HepG2 (cell line): Measurements from ENCODE around the gene PANK2. TPM values are rescaled to one million over a fixed set of nuclear protein-coding genes. Genes with fewer than 3 reads are reported as not detected.

Source experiments
- ATAC-seq: fragments of 200-7000 bp; cut with Tn5 transposase; 3 replicates; pipeline ENCODE4 v1.9.1; 2020; ENCODE audit warnings: mild to moderate bottlenecking, moderate library complexity
- BruUV-seq: library from RNA; stranded (reverse); fragments of 400-500 nt; replicated peaks from 2 replicates; lab custom pipeline; 2021; lab: Mats Ljungman, UMichigan
- CTCF ChIA-PET: fragments of 300-600 bp; formaldehyde crosslinking; extraction: SDS; loops from one replicate; lab custom pipeline; 2021; ENCODE audit warnings: low total read pairs, inconsistent platforms, low intra/inter-chr PET ratio; lab: Yijun Ruan, JAX
- POLR2A ChIA-PET: fragments of 350-600 bp; sonication (Branson Sonifier 250); formaldehyde crosslinking; loops from one replicate; lab custom pipeline; 2020; ENCODE audit warnings: antibody characterized with exemption, inconsistent platforms; lab: Yijun Ruan, JAX
- DNase-seq: peaks from one replicate; pipeline ENCODE4 v3.0.0-alpha.2; 2015; ENCODE audit warnings: low spot score
- FAIRE-seq: peaks from 3 replicates; lab custom pipeline; 2011; peaks lifted over from hg19 to GRCh38; lab: Jason Lieb, UNC
- H2AFZ ChIP-seq: one replicate; pipeline ENCODE4 v1.6.1; 2011; ENCODE audit warnings: low read length, inconsistent platforms
- H3K27ac ChIP-seq: fragments of 300-600 bp; 3 replicates; pipeline ENCODE4 v1.8.0; 2011; ENCODE audit warnings: mixed run types, mild to moderate bottlenecking, mixed read lengths, low read length, inconsistent platforms; ENCODE audit not compliant: insufficient read depth; ENCODE audit errors: extremely low read length
- H3K27me3 ChIP-seq, 2 experiments: fragments of 200-600 bp in 1 of 2; 2 replicates in 1 of 2; 3 replicates in 1 of 2; pipeline versions ENCODE4 v1.6.0 to v1.8.0; 2011; ENCODE audit warnings: low read length in 2 of 2, mild to moderate bottlenecking in 2 of 2, moderate library complexity in 2 of 2, inconsistent platforms in 1 of 2; ENCODE audit not compliant: insufficient read depth in 2 of 2, control insufficient read depth in 1 of 2
- H3K36me3 ChIP-seq, 2 experiments: fragments of 200-600 bp in 1 of 2; replicated peaks in 1 of 2; 2 replicates in 1 of 2; 3 replicates in 1 of 2; pipeline versions ENCODE4 v1.5.1 to v1.8.0; 2011; ENCODE audit warnings: low read length in 2 of 2, inconsistent platforms in 1 of 2; ENCODE audit not compliant: insufficient read depth in 2 of 2, control insufficient read depth in 1 of 2
- H3K4me1 ChIP-seq: 2 replicates; pipeline ENCODE4 v1.5.1; 2012; ENCODE audit warnings: low read length, inconsistent platforms; ENCODE audit not compliant: insufficient read depth
- H3K4me2 ChIP-seq: 2 replicates; pipeline ENCODE4 v1.6.0; 2011; ENCODE audit warnings: low read depth, low read length, inconsistent platforms
- H3K4me3 ChIP-seq, 3 experiments: fragments of 200-600 bp in 1 of 3; sonication (generic), shearing (Covaris generic) in 1 of 3; replicated peaks in 1 of 3; 2 replicates each; pipeline ENCODE4 v1.5.1; 2011 to 2016; ENCODE audit warnings: low read length in 3 of 3, inconsistent platforms in 2 of 3, low read depth in 2 of 3, mild to moderate bottlenecking in 2 of 3, control low read depth in 1 of 3, mixed read lengths in 1 of 3; ENCODE audit not compliant: insufficient read depth in 1 of 3
- H3K79me2 ChIP-seq: one replicate; pipeline ENCODE4 v1.6.1; 2011; ENCODE audit warnings: low read length, inconsistent platforms; ENCODE audit not compliant: insufficient read depth
- H3K9ac ChIP-seq: 2 replicates; pipeline ENCODE4 v1.6.0; 2011; ENCODE audit warnings: mild to moderate bottlenecking, low read depth, low read length, inconsistent platforms; ENCODE audit not compliant: insufficient read depth
- H3K9me3 ChIP-seq: 2 replicates; pipeline ENCODE4 v1.5.1; 2012; ENCODE audit warnings: mild to moderate bottlenecking, low read length
- H4K20me1 ChIP-seq: 2 replicates; pipeline ENCODE4 v1.6.0; 2011; ENCODE audit warnings: inconsistent platforms, mild to moderate bottlenecking, low read length, moderate library complexity; ENCODE audit not compliant: insufficient read depth
- AKAP8 ChIP-seq: sonication (generic); formaldehyde crosslinking; IDR thresholded peaks from 2 replicates; pipeline ENCODE4 v1.5.1; 2020; ENCODE audit warnings: mild to moderate bottlenecking, missing genetic modification reagents
- ATF7 ChIP-seq, 2 experiments: fragments of 450-650 bp in 1 of 2; sonication (generic) in 1 of 2; formaldehyde crosslinking in 1 of 2; IDR thresholded peaks; 2 replicates each; pipeline versions ENCODE4 v1.4.0 to v1.6.1; 2016 to 2020; ENCODE audit warnings: antibody characterized with exemption in 1 of 2, mild to moderate bottlenecking in 1 of 2, missing genetic modification reagents in 1 of 2
- CBX1 ChIP-seq: IDR thresholded peaks from one replicate; pipeline ENCODE4 v1.6.1; 2016; ENCODE audit warnings: antibody characterized with exemption, low read depth
- ELF1 ChIP-seq: sonication (generic); formaldehyde crosslinking; IDR thresholded peaks from 2 replicates; pipeline ENCODE4 v1.4.0; 2020; ENCODE audit warnings: missing genetic modification reagents
- EP300 ChIP-seq, 3 experiments: sonication (generic) in 1 of 3; formaldehyde crosslinking in 1 of 3; IDR thresholded peaks; 2 replicates each; pipeline versions ENCODE4 v1.5.1 to v1.6.1; 2011 to 2020; ENCODE audit warnings: low read depth in 2 of 3, low read length in 2 of 3, borderline replicate concordance in 1 of 3, improper control_type of control experiment in 1 of 3, mild to moderate bottlenecking in 1 of 3, missing genetic modification reagents in 1 of 3, moderate library complexity in 1 of 3
- EZH2 ChIP-seq: conservative IDR thresholded peaks from 2 replicates; pipeline ENCODE4 v1.6.1; 2012; ENCODE audit warnings: mild to moderate bottlenecking, low read depth, low read length, moderate library complexity
- MBD4 ChIP-seq: IDR thresholded peaks from 2 replicates; pipeline ENCODE4 v1.6.1; 2012; ENCODE audit warnings: low read length, inconsistent platforms, borderline replicate concordance
- MTERF4 ChIP-seq: sonication (generic); formaldehyde crosslinking; IDR thresholded peaks from 2 replicates; pipeline ENCODE4 v1.8.0; 2023; ENCODE audit warnings: mild to moderate bottlenecking, missing genetic modification reagents
- NFKB2 ChIP-seq: sonication (generic); formaldehyde crosslinking; IDR thresholded peaks from 2 replicates; pipeline ENCODE4 v1.4.0; 2020; ENCODE audit warnings: missing genetic modification reagents, borderline replicate concordance
- RFX3 ChIP-seq: IDR thresholded peaks from 2 replicates; pipeline ENCODE4 v1.6.1; 2016; ENCODE audit warnings: missing biosample characterization, missing genetic modification reagents
- TARDBP ChIP-seq: sonication (generic); formaldehyde crosslinking; IDR thresholded peaks from 2 replicates; pipeline ENCODE4 v1.8.0; 2022; ENCODE audit warnings: mild to moderate bottlenecking, missing genetic modification reagents
- TCF7L2 ChIP-seq: IDR thresholded peaks from 2 replicates; pipeline ENCODE4 v1.6.1; 2011; ENCODE audit warnings: mild to moderate bottlenecking, low read depth, low read length, moderate library complexity
- TGIF2 ChIP-seq: IDR thresholded peaks from 2 replicates; pipeline ENCODE4 v1.6.1; 2016; ENCODE audit warnings: control low read depth, missing compliant biosample characterization
- ZNF264 ChIP-seq: sonication (generic); formaldehyde crosslinking; IDR thresholded peaks from 2 replicates; pipeline ENCODE4 v1.4.0; 2020; ENCODE audit warnings: missing genetic modification reagents
- ZNF616 ChIP-seq: sonication (generic); formaldehyde crosslinking; IDR thresholded peaks from 2 replicates; pipeline ENCODE4 v1.5.0; 2020; ENCODE audit warnings: low read depth, mild to moderate bottlenecking, missing genetic modification reagents
- ZNF75D ChIP-seq: sonication (generic); formaldehyde crosslinking; IDR thresholded peaks from 2 replicates; pipeline ENCODE4 v1.8.1; 2023; ENCODE audit warnings: missing genetic modification reagents, mild to moderate bottlenecking, borderline replicate concordance
- ZNF891 ChIP-seq: sonication (generic); formaldehyde crosslinking; IDR thresholded peaks from 2 replicates; pipeline ENCODE4 v1.5.0; 2020; ENCODE audit warnings: mild to moderate bottlenecking, missing genetic modification reagents
- WGBS: methylation state at CpG from one replicate; pipeline ENCODE4 v1.1.6; 2017; ENCODE audit warnings: low lambda C conversion rate; 5-methylcytosine and 5-hydroxymethylcytosine counted together
- in situ Hi-C: cut with HindIII; loops from 2 replicates; pipeline ENCODE4 v1.10.0; 2017; ENCODE audit warnings: low pct_unique_long_range_greater_than_20kb; ENCODE audit not compliant: extremely low pct_ligation_motif_present
- intact Hi-C: fragments of 100-400 bp; cut with micrococcal nuclease; formaldehyde crosslinking; loops from one replicate; pipeline ENCODE4 v1.10.0; 2022; ENCODE audit not compliant: unreplicated experiment
- polyA plus RNA-seq, 8 experiments: library from polyadenylated mRNA; depleted of rRNA in 3 of 8; stranded (reverse) in 7 of 8; unstranded in 1 of 8; fragments of >200 nt; fragmentation: Illumina TruSeq in 4 of 8; extraction: Trizol in 4 of 8; gene quantifications; 2 replicates each; pipeline versions ENCODE4 v1.2.1 to v1.2.3, GENCODE V29; 2011 to 2016; ENCODE audit warnings: low read depth in 4 of 8, missing spikeins in 1 of 8, mixed read lengths in 1 of 8; ENCODE audit not compliant: insufficient read depth in 1 of 8
- total RNA-seq, 5 experiments: library from RNA; depleted of rRNA; stranded (reverse); fragments of >200 nt; fragmentation: Illumina TruSeq; extraction: Trizol; gene quantifications; 2 replicates each; pipeline ENCODE4 v1.2.3, GENCODE V29; 2016; ENCODE audit warnings: low read depth in 1 of 5

Gene PANK2
- total and polyA plus RNA-seq, 2 of the 13 experiments (the other 11 are each of a cell fraction or from before 2014, with no cell fraction given), result 39.2 to 123 TPM

- no peaks in the 10 kb centered on the region; the same call in 1 of the 2 replicates for H3K9me3 ChIP-seq
- no peak overlapping the region for H3K4me2 ChIP-seq
- intact Hi-C loops, result no loop called here
- H3K4me1 ChIP-seq, result peaks cover 13% of the 10 kb centered on the region
- TF ChIP-seq TCF7L2 (no peak), ATF7 (IDR thresholded peaks at IDR 0.05) (no peak), ATF7 (CRISPR knock-in tag; IDR thresholded peaks at IDR 0.05) (no peak), MTERF4 (CRISPR knock-in tag) (no peak), ZNF75D (no peak), RFX3 (CRISPR knock-in tag) (no peak), ZNF264 (no peak), EP300 (IDR thresholded peaks at IDR 0.05; ENCODE audit: low read depth in 2 of 2, low read length in 2 of 2) (no peak), EP300 (CRISPR knock-in tag; IDR thresholded peaks at IDR 0.05; ENCODE audit: borderline replicate concordance) (no peak), ZNF616 (CRISPR knock-in tag) (no peak), NFKB2 (CRISPR knock-in tag) (no peak), MBD4 (no peak), TARDBP (CRISPR knock-in tag) (no peak), EZH2 (no peak), ELF1 (CRISPR knock-in tag) (no peak), CBX1 (no peak), AKAP8 (CRISPR knock-in tag) (no peak), TGIF2 (CRISPR knock-in tag) (no peak), ZNF891 (CRISPR knock-in tag) (no peak)
- no peaks in the 10 kb centered on the region for H4K20me1 ChIP-seq
- H3K36me3 ChIP-seq, result no peaks in the 10 kb centered on the region
- no peak overlapping the region for H3K4me3 ChIP-seq
- 90% methylated on average over 2 of the region's 2 CpGs for WGBS
- ATAC-seq, result no peak
- H3K27me3 ChIP-seq, result no peaks in the 10 kb centered on the region
- DNase-seq, result no peak
- H3K9ac ChIP-seq, result no peak overlapping the region
- CTCF ChIA-PET, result no interaction called here
- no peak overlapping the region for H2AFZ ChIP-seq
- no TSS peak for BruUV-seq
- in situ Hi-C loops, result no loop called here
- FAIRE-seq, result no peak
- H3K79me2 ChIP-seq, result no peaks in the 10 kb centered on the region
- POLR2A ChIA-PET, result no interaction called here
- no peak overlapping the region for H3K27ac ChIP-seq
Observed at GRCh38 chr20:3973705-3974104, 84.5 kb downstream of the PANK2 start.
